Mucosa of descending colon (tissue), 3 donors: Measurements from ENCODE around the gene TXNDC11. TPM values are rescaled to one million over a fixed set of nuclear protein-coding genes. Genes with fewer than 3 reads are reported as not detected.

Experiments
- ATAC-seq: fragments of 200-7000 bp; cut with Tn5 transposase; one replicate; pipeline ENCODE4 v1.9.1; 2020; ENCODE audit warnings: mild to moderate bottlenecking, moderate library complexity
- DNase-seq, 3 donors: peaks; one replicate each; pipeline ENCODE4 v3.0.0-alpha.2; 2020
- H3K36me3 ChIP-seq: fragments of 200-600 bp; one replicate; pipeline ENCODE4 v1.8.0; 2021; ENCODE audit warnings: low read depth, mild to moderate bottlenecking
- H3K4me1 ChIP-seq: fragments of 200-600 bp; one replicate; pipeline ENCODE4 v1.8.0; 2021; ENCODE audit warnings: low read depth, mild to moderate bottlenecking
- H3K4me3 ChIP-seq: fragments of 200-600 bp; one replicate; pipeline ENCODE4 v1.8.0; 2021; ENCODE audit warnings: mild to moderate bottlenecking
- H3K9me3 ChIP-seq: fragments of 200-600 bp; one replicate; pipeline ENCODE4 v1.8.0; 2021; ENCODE audit warnings: mild to moderate bottlenecking
- intact Hi-C, 2 donors: fragments of 100-400 bp; cut with DNase I in 1 of 2; cut with micrococcal nuclease in 1 of 2; formaldehyde crosslinking; loops; one replicate each; pipeline versions ENCODE4 v1.11.0 to v1.11.1; 2022; cut with DNase I, micrococcal nuclease
- total RNA-seq, 3 donors: library from RNA; stranded (reverse); fragmentation: NEBNext Ultra II Directional in 2 of 3; extraction: Animal tissue kit (Norgen Biotek cat#: 25700) in 2 of 3; gene quantifications; one replicate each; pipeline versions ENCODE4 v1.2.1 to v1.2.4, GENCODE V29; 2021 to 2023
- TF ChIP-seq, protein P1 (sequence below): fragments of 200-600 bp; IDR thresholded peaks from one replicate; pipeline ENCODE4 v1.8.0; 2022; ENCODE audit warnings: antibody characterized with exemption, mild to moderate bottlenecking
- donor health status: DM: no; HTN: no; CAD: no; lungs with moderate emphysema.
- donor health status: DM: no; HTN: no; CAD: no.
- donor health status: DM: no; HTN: yes; CAD: no.

TXNDC11 gene
- total RNA-seq, 3 donors from 2014 or later = 52.3 to 71.9 (median 60.3) TPM

DNA sequence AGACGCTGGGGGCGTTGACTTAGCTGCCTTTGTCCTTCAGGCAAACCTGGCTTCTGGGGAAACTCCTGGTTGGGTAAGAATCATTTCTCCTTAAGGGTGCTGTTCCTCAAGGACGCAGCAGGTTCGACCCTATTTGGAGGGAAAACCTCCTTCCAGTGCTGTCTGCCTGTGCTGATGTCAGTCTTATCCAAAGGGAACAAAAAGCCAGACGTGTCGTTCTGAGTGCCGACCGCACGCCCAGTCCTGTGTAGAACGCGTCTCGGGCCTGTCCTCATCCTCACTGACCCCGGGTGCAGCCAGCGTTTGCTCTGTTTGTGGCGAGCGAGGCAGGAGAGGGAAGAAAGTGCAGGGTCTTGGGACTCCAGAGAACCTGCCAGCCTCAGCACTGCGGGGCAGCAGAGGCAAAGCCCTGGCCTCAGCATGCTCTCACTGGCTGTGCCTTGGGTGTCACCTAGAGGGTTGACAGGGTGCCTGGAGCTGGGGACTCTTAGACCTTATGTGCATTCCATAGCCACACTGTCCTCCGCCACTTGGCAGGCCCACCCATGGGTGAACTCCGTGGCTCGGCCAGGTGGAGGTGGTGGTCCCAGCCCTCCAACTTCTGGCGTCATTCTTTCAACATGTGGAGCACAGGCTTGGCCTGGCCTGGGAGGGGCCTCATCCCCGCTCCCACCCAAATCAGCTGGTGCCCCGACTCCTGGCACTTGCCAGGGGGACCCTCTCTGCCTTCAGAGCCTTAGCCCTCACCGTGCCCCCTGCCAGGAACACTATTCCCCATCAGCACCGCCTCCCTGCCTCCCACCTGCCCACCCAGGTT, 68.4 kb downstream of the TXNDC11 start:
- Histone ChIP-seq H3K4me3 (no peak overlapping the region), H3K36me3 (no peaks in the 10 kb centered on the region), H3K9me3 (no peaks in the 10 kb centered on the region), H3K4me1 (peaks cover 20% of the 10 kb centered on the region)
- ATAC-seq = no peak
- TF ChIP-seq, protein P1, sequence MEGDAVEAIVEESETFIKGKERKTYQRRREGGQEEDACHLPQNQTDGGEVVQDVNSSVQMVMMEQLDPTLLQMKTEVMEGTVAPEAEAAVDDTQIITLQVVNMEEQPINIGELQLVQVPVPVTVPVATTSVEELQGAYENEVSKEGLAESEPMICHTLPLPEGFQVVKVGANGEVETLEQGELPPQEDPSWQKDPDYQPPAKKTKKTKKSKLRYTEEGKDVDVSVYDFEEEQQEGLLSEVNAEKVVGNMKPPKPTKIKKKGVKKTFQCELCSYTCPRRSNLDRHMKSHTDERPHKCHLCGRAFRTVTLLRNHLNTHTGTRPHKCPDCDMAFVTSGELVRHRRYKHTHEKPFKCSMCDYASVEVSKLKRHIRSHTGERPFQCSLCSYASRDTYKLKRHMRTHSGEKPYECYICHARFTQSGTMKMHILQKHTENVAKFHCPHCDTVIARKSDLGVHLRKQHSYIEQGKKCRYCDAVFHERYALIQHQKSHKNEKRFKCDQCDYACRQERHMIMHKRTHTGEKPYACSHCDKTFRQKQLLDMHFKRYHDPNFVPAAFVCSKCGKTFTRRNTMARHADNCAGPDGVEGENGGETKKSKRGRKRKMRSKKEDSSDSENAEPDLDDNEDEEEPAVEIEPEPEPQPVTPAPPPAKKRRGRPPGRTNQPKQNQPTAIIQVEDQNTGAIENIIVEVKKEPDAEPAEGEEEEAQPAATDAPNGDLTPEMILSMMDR = no peak
- DNase-seq = peak in 1 of 3 donors; percentile 29
- intact Hi-C loops = no loop called here

DNA sequence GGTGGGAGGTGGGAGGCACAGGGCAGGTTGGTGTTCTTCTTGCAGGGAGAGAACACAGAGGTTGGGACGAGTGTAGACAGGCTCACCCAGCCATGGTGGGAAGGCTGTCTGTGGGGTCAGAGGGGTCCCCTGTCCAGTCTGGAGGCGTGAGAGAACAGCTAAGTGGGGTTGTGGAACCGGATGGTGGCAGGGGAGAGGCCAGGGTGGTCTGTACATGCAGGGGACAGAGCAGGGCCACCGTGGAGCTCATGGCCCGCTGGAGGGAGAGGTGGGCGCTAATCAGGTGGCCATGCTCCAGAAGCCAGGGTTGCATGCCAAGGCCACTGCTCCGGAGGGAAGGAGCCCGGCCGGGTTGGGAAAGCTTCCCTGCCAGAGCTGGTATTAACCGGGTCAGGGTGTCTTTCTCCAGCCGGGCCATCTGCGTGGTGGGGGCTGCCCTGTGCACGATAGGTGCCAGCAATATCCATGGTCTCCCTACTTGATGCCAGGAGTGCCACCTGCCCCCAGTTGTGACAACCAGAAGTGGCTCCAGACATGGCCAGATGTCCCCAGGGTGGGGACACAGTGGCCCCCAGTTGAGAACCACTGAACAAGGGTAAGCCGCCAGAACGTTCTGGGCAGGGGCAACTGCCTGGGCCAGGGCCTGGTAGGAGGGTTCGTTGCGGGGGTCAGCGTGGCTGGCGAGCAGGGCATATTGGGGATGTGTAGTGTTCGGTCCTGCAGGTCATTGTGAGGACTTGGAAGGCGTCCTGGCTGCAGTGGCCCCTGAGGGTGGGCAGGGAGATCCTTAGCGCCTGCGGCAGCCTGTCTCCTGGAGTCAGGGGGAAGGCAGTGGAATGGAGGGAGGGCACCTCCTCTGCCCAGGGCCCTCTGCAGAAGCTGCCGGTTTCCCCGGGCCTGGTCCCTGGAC, 69.3 kb downstream of the TXNDC11 start:
- peaks cover 23% of the 10 kb centered on the region for H3K4me1 ChIP-seq
- intact Hi-C loops = no loop called here
- peak in 1 of 3 donors; percentile 30 for DNase-seq
- no peaks in the 10 kb centered on the region for H3K36me3 ChIP-seq
- ATAC-seq = no peak
- TF ChIP-seq, protein P1 = no peak
- H3K4me3 ChIP-seq = no peak overlapping the region
- H3K9me3 ChIP-seq = no peaks in the 10 kb centered on the region

DNA sequence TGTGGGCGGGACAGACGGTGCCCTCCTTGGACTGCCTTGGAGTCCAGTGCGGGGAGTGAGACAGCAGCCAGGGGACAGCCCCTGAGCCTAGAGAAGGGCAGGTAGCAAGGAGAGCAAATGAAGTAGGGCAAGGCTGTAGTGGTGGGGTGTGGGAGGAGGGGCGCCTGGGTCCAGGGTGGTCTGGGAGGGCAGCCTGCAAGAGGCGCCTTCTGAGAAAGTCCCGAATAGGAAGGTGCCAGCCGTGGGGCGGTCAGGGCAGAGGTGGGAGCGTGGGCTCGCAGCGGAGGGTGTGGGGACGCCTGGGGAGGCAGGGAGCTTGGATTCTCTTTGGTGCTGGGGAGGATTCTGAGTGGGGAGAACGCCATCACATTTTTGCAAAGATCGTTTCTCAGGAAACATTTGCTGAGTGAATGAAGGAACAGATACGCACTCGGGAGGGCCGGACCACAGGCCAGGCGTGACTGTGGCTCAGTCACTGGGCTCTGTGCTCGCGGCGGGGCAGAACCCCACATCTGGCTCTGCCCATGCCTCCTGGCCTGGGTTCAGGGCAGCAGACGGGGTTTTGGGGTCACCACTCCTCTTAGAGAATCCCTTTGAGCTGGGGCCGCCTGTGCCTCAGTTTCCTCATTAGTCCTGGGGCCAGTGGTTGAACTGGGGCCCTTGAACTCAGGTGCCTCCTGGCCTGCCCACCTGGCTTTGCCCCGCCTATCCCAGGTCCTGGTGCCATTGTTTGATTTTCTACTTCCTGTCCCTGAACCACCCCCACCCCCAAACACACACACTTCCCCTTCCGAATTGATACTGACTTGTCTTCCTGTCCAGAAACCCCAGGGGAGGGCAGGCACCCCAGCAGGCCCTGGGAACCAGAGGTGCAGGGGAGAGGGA, 70.2 kb downstream of the TXNDC11 start:
- Histone ChIP-seq H3K36me3 (no peaks in the 10 kb centered on the region), H3K4me1 (peaks cover 23% of the 10 kb centered on the region), H3K9me3 (no peaks in the 10 kb centered on the region), H3K4me3 (no peak overlapping the region)
- intact Hi-C loops = no loop called here
- TF ChIP-seq, protein P1 = no peak
- peak; percentile 6 for ATAC-seq
- peak in 2 of 3 donors; percentile 42 to 71 for DNase-seq

DNA sequence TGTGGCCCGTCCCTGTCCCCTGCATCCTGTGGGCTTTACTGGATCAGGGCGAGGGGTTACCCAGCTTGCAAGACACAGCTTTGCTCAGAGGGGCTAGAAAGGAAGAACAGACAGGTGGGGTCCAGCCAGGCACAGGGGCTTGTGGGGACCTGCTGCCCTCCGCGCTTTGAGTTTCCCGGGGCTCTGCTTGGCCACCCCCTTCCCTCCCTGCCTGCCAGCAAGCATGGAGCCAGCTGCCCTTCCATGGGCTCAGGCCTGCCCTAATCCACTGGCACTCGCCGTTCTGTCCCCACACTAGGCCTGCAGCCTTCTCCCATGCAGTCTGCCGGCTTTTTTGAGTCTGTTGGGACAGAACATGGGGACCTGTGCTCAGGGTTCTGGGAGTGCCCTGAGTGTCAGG, 71.0 kb downstream of the TXNDC11 start:
- ATAC-seq (no peak), DNase-seq (no peak)
- Histone ChIP-seq H3K4me3 (no peak overlapping the region), H3K9me3 (no peaks in the 10 kb centered on the region), H3K4me1 (peaks cover 23% of the 10 kb centered on the region), H3K36me3 (no peaks in the 10 kb centered on the region)
- intact Hi-C loops = no loop called here
- TF ChIP-seq, protein P1 = no peak

DNA sequence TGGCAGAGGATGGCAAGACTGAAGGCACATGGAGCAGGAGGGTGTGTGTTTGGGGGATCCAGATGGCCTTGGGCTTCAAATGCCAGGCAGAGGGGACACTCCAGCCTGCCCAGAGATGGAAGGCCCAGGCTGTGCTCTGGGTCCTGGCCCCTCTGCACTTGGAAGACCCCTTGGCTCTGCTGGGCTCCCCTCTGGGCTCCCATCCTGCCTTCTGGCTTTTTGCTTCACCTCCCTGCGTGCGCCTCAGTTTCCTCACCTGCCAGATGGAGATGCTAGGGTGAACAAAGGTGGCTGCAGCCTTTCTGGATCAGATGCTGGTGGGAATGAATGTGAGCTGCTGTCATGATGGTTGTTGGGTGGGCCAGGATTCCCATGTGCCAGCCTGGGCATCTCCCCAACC, 71.4 kb downstream of the TXNDC11 start:
- ATAC-seq (no peak), DNase-seq (no peak)
- Histone ChIP-seq H3K4me3 (no peak overlapping the region), H3K9me3 (no peaks in the 10 kb centered on the region), H3K4me1 (peaks cover 23% of the 10 kb centered on the region), H3K36me3 (no peaks in the 10 kb centered on the region)
- intact Hi-C loops = no loop called here
- TF ChIP-seq, protein P1 = no peak
